GM20000 (cell line): ENCODE results near the gene PLEKHG5.
"Not testable (repeated sequence)": the region's sequence is repeated elsewhere in the genome, so short reads cannot be mapped to it uniquely, and the experiment has no call there.

ENCODE experiments used
- DNase-seq: peaks from one replicate; pipeline ENCODE4 v3.0.0; 2012; ENCODE audit warnings: low spot score
- CTCF ChIP-seq: IDR thresholded peaks from 2 replicates; pipeline ENCODE4 v1.5.1; 2012; ENCODE audit warnings: mild to moderate bottlenecking, control low read depth; ENCODE audit errors: extremely low read depth, missing control alignments

The PLEKHG5 gene

GRCh38 chr1:6434186-6434585, 57.3 kb downstream of the PLEKHG5 start:
- DNase-seq = no peak
- no peak for TF ChIP-seq CTCF

GRCh38 chr1:6431645-6432579, 59.6 kb downstream of the PLEKHG5 start:
- DNase-seq = not testable (repeated sequence)

GRCh38 chr1:6429660-6430411, 61.6 kb downstream of the PLEKHG5 start:
- not testable (repeated sequence) for DNase-seq

GRCh38 chr1:6428453-6428852, 63.0 kb downstream of the PLEKHG5 start:
- not testable (repeated sequence) for DNase-seq

- no peak for DNase-seq
These were observed 63.8 kb downstream of the PLEKHG5 start for GRCh38 chr1:6427441-6428390.

GRCh38 chr1:6426972-6427350, 64.5 kb downstream of the PLEKHG5 start:
- no peak for TF ChIP-seq CTCF
- no peak for DNase-seq

More at GRCh38 chr1:6427441-6428390, 63.8 kb downstream of the PLEKHG5 start:
- no peak for TF ChIP-seq CTCF

GRCh38 chr1:6426277-6426971, 65.0 kb downstream of the PLEKHG5 start:
- TF ChIP-seq CTCF = no peak
- DNase-seq = peak; percentile 18

GRCh38 chr1:6425658-6426057, 65.8 kb downstream of the PLEKHG5 start:
- DNase-seq = peak; percentile 16
- TF ChIP-seq CTCF = no peak
